CD4-positive, alpha-beta T cell treated with Interferon gamma for 1 hour (primary cell): ENCODE results near the gene GULP1.

Experiments used
- DNase-seq: peaks from one replicate; pipeline ENCODE4 v3.0.0-alpha.2; 2020

Gene GULP1

DNA sequence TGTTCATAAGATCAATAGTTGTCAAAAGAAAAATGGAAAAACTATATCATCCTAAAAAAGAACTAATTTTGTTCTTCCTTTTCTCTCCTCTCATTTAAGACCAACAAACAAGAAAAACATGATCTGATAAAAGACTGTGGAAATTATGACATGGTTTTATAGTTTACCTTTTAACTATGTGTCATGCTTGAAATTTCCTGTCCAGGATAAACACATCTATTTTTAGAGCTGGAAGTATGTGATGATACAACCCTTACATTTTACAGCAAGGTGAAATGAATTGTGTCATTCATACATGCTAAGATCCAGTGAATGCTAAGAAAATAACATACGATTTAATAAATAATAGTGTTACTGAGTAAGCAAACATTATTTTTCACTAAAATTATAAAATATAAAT lies 89.9 kb downstream of the GULP1 start:
- no peak for DNase-seq

DNA sequence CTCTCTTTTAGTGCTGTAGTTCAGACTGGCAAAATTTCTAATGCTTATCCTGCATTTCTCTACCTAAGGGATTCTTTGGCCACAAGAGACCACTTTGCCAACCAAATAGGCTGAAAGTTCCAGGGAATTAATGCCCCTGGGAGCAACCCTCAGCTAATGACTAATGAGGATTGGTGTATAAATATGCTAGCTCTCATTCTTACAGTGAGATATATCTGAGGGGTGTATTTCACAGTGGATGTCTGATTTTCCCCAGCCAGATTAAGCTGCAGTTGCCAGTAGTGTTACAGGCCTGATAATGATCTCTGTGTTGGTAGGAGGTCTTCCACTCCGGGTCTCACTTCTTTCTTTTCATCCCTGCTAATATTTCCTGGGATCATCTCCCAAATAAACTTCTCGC lies 90.4 kb downstream of the GULP1 start:
- DNase-seq = no peak

DNA sequence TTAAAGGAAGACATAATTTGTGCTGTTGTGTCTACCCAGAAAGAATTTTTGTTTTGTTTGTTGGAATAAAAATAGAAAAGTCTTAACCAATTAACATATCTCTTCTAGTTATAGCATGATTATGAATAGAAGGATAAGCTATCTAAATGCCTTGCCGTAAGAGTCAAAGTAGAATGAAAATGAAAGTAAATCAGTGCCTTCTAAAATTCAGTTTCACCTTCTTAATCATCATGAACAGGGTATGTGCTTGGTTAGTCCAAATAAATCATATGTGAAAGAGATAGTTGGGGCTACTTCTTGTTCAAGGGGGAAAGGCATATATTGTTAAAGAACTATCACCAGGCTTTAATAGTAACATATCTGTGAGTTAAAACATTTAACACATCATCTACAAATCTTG lies 91.5 kb downstream of the GULP1 start:
- DNase-seq = no peak

DNA sequence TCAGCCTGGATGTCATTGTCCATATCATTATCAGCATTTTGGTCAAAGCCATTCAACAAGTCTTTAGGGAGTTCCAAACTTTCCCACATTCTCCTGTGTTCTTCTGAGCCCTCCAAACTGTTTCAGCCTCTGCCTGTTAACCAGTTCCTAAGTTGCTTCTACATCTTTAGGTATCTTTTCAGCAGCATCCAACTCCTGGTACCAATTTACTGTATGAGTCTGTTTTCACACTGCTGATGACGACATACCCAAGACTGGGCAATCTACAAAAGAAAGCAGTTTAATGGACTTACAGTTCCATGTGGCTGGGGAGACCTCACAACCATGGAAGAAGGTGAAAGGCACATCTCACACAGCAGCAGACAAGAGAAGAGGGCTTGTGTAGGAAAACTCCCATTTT lies 94.2 kb downstream of the GULP1 start:
- no peak for DNase-seq

DNA sequence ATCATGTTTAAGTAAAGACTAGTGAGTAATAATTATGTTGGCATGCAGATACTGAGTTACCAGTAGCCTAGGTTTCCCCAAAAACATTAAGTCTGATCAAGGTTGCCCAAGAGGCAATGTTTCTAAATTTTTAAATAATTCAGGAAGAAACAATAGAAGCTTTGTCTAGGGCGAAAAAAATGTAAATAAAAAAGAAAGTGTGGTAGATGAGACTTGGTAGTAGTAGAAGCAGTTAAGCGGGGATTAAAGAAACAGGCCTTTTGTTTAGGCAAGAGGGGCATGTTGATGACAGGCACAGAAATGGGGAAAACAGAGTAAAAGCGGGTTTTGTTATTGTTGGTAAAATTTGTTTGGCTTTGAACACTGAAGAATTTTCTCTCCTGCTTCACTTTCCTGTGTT lies 97.2 kb downstream of the GULP1 start:
- no peak for DNase-seq

DNA sequence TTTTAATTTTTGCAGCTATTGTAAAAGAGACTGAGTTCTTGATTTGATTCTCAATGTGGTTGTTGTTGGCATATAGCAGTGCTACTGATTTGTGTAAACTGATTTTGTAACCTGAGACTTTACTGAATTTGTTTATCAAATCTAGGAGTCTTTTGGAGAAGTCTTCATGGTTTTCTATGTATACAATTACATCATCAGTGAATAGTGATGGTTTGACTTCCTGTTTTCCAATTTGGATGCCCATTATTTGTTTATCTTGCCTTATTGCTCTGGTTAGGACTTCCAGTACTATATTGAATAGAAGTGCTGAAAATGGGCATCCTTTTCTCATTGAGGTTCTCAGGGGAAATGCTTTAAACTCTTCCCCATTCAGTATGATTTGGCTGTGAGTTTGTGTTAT lies 99.7 kb downstream of the GULP1 start:
- DNase-seq = no peak

DNA sequence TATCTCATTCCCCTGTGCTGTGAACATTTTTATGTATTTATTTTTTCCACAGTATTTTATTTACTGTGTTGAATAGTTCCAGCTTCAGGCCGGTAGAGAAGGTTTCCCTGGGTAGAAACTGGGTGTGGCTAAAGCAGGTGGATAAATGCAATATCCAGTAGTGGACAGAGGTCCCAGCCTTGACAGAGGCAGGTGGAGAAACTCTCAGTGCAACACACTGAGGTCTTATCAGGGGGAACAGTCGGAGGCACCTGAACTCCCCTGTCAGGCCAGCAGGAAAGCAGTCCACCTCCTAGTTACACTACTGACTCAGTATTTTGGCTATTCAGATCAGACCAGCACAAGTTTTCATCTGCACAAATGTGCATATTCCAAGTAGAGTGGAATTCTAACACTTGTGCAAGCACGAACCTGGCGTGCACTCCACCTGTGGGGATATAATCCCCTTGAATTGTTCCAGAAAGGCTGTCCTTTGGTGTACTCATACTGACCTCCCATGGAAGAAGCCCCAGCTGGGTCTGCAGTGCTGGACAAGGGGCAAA lies 103.3 kb downstream of the GULP1 start:
- no peak for DNase-seq

DNA sequence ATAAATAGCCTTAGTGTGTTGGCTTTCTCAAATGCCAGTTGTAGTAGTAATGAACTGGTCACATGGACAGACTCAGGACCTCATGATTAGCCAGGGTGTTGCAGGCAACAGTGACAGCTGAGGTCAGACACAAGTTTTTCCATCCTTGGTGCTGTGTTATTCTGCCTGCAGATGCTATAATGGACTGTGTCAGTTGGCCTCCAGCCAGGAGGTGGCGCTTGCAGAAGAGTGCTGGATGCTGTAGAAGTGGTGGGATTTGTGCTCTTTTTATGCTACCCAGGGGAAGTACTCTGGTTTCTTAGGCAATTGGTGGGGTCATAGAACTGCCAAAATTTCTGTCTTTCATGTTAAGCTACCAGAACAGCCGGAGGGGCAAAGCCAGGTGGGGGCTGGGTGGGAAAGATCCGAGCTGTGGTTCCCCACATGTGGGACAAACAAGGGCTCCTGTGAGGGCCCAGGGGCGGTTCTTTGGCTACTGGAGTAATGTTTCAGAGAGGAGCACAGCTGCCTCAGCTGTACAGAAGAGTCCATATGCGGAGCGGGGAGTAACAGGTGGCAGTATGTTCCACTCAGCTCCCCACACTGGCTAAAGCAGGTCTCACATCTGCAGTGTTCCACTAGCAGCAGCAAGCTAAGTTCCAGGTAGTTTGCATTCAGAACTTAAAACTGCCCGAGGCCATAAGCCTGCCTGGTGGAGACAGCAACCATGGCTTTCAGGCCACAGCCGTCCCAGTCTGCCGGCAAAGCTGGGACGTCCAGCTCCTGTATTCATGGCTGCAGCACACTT lies 104.4 kb downstream of the GULP1 start:
- DNase-seq = no peak

DNA sequence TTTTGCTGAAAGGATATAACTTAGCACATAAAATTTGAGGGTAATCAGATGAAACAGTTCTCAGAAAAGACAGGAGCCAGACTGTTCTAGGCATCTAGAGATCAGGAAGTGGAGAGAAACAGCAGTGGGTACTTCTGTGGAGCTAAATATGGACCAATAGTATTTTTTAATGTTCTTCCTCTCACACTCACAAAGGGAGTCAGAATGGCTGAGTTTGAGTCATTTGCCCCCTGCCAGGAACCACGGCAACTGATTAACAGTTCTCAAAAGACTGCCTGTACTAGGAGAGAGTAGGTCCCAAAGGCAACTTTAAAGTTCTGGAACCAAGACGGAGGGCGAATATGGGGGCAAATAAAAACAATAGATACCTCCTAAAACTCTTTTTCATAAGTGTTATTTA lies 107.5 kb downstream of the GULP1 start:
- DNase-seq = no peak

DNA sequence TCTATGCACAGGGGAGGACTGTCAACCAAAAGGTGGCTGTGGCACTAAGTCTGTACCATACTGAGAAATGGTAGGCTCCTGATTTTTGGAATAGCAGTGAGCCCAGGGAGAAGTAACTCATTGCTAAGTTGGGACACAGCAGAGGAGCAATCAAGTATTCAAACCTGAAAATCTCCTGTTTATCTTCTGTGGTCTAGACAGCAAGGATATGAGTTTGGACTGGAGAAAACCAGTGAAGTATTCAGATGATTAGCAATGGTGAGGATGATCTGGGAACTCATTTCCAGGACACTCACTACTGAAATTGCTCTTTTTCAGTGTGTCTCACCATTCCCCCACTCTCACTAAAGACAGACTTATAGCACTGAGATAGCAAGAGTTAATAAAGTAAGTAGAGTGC lies 112.0 kb downstream of the GULP1 start:
- no peak for DNase-seq

DNA sequence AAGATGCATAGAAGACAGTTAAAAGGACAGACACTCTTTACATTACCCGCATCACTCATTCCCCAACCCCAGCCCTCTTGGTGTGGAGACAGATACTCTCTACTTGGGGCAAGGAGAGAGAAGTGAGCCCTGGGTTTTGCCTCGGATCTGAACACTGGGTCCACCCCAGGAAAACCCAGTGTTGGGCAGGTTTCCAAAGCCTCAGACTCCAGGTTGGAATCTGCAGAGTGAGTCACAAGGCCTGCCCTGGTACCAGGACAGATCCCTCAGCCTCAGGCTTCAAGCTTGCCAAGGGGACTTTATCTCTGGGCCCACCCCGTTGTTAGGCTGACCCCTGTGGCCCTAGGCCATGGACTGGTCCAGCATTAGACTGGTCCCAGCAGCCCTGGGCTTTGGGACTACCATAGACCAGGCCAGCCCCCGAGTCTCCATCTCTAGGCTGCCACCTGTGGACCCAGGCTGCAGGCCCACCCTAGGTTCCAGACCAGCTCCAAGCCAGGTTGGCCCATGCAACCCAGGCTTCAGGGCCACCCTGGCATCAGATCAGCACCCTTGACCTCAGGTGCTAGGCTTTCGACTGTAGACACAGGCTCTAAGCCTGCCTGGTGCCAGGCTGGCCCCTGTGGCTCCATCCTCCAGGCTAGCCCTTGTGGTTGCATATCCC lies 112.8 kb downstream of the GULP1 start:
- no peak for DNase-seq

DNA sequence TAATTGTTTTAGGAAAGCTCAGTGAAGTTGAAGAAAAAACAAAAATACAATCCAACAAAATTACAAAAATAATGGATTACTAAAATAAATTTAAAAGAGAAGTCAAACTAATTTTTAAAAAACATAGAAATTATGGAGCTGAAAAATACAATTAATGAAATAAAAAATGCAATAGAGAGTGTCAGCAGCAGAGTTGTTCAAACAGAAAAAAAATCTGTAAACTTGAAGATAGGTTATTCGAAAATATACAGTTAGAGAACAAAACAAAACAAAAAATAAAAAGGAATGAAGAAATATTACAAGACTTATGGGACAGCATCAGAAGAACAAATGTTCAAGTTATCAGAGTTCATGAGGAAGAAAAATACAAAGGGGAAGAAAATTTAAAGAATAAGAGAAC lies 114.7 kb downstream of the GULP1 start:
- no peak for DNase-seq

DNA sequence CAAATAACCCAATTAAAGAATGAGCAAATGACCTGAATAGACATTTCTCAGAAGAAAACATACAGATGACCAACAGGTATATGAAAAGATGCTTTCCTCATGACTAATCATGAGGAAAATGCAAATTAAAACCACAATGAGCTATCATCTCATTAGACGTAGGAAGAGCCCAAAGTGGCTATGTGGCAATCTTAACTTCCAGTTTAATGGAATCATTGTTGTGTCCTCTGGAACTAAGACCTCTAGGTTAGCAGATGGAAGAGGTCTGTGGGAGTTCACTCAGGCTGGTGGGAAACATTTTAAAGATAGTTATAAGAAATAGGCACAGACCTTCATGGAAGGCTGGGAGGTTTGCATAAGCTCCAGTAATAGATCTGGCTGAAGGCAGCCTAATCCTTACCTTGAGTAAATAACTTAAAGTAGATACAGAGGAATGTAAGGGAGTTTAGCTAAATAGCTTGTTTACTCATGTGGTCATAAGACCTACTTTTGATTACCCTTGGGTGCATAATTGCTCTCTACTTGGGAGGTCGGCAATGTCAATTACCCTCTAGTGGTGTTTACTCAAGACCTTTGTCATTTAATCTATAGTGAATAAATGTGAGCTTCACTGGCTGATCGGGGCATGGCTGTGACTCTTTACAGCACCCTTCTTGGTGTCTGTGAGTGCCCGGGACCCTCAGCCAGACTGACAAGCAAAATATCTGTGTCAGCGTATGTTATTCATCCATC lies 119.0 kb downstream of the GULP1 start:
- no peak for DNase-seq

DNA sequence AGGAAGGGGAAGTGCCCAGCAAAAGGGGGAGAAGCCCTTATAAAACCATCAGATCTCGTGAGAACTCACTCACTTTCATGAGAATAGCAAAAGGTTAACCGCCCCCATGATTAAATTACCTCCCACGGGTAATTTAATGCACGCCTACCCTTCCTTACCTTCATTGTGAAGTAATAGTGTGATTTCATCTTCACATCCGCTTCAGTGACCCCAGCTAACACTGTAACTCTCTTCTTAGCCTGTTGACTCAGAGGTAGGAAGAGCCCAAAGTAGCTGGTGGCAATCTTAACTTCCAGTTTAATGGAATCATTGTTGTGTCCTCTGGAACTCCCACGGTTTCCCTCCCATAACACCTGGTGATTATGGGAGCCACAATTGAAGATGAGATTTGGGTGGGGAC lies 120.5 kb downstream of the GULP1 start:
- no peak for DNase-seq

DNA sequence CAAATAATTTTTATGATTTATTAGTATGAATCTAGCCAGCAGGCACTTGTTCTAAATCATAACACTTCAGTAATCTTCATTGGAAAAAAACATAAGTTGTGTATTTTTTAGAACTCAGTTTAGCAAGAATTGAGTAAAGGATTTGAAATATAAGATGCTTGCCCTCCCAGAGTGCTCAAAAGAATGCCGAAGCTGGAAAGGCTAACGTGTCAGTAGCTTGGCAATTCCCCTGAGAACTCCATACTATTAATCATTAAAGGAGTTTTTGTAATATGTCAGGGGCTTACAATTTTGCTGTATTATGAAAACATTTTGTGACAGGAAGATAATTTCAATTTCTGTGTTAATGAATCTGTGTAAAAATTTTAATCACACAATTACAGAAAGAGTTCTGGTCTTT lies 122.7 kb downstream of the GULP1 start:
- no peak for DNase-seq

DNA sequence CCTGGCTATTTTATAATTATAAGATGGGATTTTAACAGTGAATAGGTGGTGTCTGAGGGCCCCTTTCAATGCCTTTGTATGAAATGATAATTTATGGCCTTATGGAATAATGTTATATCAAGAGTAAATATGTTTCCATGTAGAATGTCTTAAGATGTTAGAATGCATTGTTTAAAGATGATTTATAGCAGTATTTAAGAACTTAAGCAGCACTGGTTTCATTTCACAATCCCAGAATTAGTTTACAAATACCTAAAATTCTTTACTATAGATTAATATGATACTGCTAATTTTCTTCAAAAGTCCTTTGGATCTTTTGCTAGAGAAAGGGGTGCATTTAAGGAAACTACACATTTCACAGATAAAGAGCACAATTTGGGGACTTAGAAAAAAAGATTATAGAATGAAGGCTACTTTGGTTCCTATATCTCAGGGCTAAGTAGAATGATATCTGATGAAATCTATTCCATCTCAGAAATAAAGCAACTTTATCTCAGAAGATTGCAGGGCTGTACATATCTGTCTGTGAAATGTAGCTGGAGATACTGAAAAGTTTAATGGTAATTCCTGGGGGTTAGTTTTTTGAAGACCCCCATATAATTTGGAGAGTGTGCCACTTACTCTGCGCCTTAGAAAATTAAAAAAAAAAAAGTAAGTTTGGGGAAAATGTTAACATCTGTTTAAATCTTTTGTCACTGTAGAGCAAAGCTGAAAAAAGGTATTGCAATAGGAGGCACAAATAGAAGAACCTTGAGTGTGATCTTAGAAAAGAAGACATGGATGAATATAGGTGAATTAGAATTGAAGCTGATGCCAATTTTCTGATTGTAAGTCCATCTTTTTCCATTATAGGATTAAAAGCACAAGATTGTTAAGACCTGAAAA lies 123.4 kb downstream of the GULP1 start:
- DNase-seq = no peak

DNA sequence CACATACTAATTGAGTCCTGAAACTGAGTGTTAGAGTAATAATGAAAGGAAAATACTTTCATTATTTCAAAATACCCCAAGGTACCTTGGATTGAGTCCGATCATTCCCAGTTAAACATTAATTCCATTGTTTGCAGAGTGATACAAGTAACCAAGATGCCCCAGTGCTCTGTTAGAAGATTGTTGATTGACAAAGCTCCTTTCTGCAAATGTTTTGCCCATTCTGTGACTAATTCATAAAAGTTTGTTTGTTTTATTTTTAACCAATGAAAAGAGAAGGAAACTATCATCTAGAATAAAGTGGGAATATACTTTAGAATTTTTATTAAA lies 124.0 kb downstream of the GULP1 start:
- DNase-seq = no peak

DNA sequence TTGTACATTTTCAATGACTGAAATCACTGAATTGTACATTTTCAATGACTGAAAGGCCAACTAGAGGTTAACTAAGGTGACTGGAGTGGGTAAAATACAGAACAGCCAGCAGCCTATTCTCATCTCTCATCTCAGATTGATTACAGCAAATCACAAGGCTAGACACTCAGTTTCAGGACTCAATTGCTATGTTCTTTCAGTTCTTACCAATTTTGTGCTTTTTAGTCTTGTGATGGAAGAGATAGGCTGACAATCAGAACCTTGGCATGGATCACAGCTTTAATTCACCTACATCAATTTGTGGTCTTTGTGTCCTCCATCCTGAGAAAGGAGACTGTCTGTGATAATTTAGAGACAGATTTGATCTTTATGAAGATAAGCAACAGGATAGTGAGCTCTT lies 124.7 kb downstream of the GULP1 start:
- DNase-seq = no peak

DNA sequence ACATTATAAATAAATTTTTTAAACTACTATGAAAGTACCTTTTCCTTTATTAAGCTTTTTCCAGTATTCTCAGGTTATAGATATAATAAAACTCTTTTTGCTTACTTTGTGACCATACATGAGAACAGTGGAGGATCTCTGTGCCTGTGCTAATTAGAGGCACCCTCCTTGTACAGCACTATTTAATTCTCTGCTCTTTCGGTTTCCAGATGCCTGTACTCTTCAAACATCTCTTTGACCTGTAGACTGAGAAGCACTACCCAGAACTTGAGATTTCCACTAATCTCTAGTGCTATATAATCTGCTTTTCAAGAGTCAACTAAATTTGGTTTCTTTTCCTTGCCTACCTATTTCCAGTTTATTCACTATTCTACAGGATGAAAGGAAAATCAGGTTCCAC lies 131.1 kb downstream of the GULP1 start:
- DNase-seq = no peak

DNA sequence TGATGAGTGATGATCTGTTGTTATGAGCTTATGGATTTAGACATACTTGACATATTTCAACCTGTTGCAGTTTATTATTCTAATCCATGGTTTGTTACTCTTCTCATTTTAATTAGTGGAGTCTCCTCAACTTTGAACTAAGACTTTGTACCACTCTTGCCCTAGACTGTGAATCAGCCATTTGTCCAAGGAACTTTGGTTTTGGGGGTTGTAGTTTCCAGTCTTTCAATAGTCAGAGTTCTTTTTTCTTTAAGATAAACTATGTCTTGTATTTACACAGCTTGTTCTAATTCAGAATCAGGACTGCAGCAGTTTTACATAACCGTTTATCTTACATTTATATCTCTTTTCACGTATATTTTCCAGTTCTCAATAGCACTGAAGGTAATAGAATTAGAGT lies 133.6 kb downstream of the GULP1 start:
- no peak for DNase-seq

DNA sequence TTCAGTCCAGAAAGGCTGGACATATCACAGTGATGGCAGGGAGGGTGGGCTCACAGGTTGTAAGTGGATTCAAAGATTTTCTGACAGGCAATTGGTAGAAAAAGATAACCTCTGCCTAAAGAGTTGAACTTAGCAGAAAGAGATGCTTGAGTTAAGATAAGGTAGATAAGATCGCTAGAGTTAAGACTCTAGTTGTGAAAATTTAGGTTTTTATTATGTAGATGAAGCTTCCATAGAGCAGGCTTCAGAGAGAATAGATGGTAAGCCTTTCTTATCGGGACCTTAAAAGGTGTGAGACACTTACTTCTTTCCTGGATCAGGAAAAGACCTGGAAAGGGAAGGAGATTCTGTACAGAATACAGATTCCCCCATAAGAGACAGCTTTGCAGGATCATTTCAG lies 134.4 kb downstream of the GULP1 start:
- no peak for DNase-seq

DNA sequence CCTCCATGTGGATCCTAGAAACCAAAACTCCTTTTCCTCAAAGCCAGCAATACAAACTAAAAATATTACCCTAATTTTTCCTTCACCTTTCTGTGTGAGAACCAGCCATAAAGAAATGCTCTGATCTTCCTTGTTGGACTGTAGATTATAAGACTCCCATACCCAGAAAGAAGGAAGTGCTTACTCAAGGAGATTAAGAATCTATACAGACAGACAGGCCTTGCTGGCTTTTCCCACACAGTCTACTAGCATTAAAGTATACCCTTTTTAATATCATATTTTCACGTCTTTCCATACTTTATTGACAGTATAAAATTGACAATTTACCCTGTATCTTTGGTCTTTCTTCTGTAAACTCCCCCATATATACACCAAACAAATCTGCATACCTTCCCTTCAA lies 139.0 kb downstream of the GULP1 start:
- no peak for DNase-seq

DNA sequence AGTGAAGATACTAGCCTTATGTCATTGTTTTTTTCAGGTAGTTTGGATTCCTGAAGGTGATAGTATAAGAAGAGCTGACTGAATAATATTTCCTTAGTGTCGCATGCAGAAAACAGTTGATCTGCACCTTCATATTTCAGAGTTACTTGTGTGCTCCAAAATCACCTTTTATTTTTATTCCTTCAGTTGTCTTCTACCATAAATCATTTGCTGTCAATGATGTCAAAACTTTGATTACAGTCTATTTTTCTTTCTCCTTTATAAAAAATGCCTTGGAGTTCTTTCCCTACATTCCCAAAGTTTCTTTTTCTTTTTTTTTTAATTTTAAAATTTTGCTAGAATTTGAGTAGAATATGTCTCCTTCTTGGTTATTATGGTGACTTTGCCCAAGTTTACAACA lies 142.3 kb downstream of the GULP1 start:
- DNase-seq = no peak
